HepG2 (cell line): ENCODE data around the gene PRMT7. TPM values are rescaled to one million over a fixed set of nuclear protein-coding genes. Genes with fewer than 3 reads are reported as not detected.

Experiments
- ATAC-seq: fragments of 200-7000 bp; cut with Tn5 transposase; 3 replicates; pipeline ENCODE4 v1.9.1; 2020; ENCODE audit warnings: mild to moderate bottlenecking, moderate library complexity
- BruUV-seq: library from RNA; stranded (reverse); fragments of 400-500 nt; replicated peaks from 2 replicates; lab custom pipeline; 2021; lab: Mats Ljungman, UMichigan
- CTCF ChIA-PET: fragments of 300-600 bp; formaldehyde crosslinking; extraction: SDS; loops from one replicate; lab custom pipeline; 2021; ENCODE audit warnings: low total read pairs, inconsistent platforms, low intra/inter-chr PET ratio; lab: Yijun Ruan, JAX
- POLR2A ChIA-PET: fragments of 350-600 bp; sonication (Branson Sonifier 250); formaldehyde crosslinking; loops from one replicate; lab custom pipeline; 2020; ENCODE audit warnings: antibody characterized with exemption, inconsistent platforms; lab: Yijun Ruan, JAX
- DNase-seq: peaks from one replicate; pipeline ENCODE4 v3.0.0-alpha.2; 2015; ENCODE audit warnings: low spot score
- FAIRE-seq: peaks from 3 replicates; lab custom pipeline; 2011; peaks lifted over from hg19 to GRCh38; lab: Jason Lieb, UNC
- H2AFZ ChIP-seq: one replicate; pipeline ENCODE4 v1.6.1; 2011; ENCODE audit warnings: low read length, inconsistent platforms
- H3K27ac ChIP-seq: fragments of 300-600 bp; 3 replicates; pipeline ENCODE4 v1.8.0; 2011; ENCODE audit warnings: mixed run types, mild to moderate bottlenecking, mixed read lengths, low read length, inconsistent platforms; ENCODE audit not compliant: insufficient read depth; ENCODE audit errors: extremely low read length
- H3K27me3 ChIP-seq, 2 experiments: fragments of 200-600 bp in 1 of 2; 2 replicates in 1 of 2; 3 replicates in 1 of 2; pipeline versions ENCODE4 v1.6.0 to v1.8.0; 2011; ENCODE audit warnings: low read length in 2 of 2, mild to moderate bottlenecking in 2 of 2, moderate library complexity in 2 of 2, inconsistent platforms in 1 of 2; ENCODE audit not compliant: insufficient read depth in 2 of 2, control insufficient read depth in 1 of 2
- H3K36me3 ChIP-seq, 2 experiments: fragments of 200-600 bp in 1 of 2; replicated peaks in 1 of 2; 2 replicates in 1 of 2; 3 replicates in 1 of 2; pipeline versions ENCODE4 v1.5.1 to v1.8.0; 2011; ENCODE audit warnings: low read length in 2 of 2, inconsistent platforms in 1 of 2; ENCODE audit not compliant: insufficient read depth in 2 of 2, control insufficient read depth in 1 of 2
- H3K4me1 ChIP-seq: 2 replicates; pipeline ENCODE4 v1.5.1; 2012; ENCODE audit warnings: low read length, inconsistent platforms; ENCODE audit not compliant: insufficient read depth
- H3K4me2 ChIP-seq: 2 replicates; pipeline ENCODE4 v1.6.0; 2011; ENCODE audit warnings: low read depth, low read length, inconsistent platforms
- H3K4me3 ChIP-seq, 3 experiments: fragments of 200-600 bp in 1 of 3; sonication (generic), shearing (Covaris generic) in 1 of 3; replicated peaks in 1 of 3; 2 replicates each; pipeline ENCODE4 v1.5.1; 2011 to 2016; ENCODE audit warnings: low read length in 3 of 3, inconsistent platforms in 2 of 3, low read depth in 2 of 3, mild to moderate bottlenecking in 2 of 3, control low read depth in 1 of 3, mixed read lengths in 1 of 3; ENCODE audit not compliant: insufficient read depth in 1 of 3
- H3K79me2 ChIP-seq: one replicate; pipeline ENCODE4 v1.6.1; 2011; ENCODE audit warnings: low read length, inconsistent platforms; ENCODE audit not compliant: insufficient read depth
- H3K9ac ChIP-seq: 2 replicates; pipeline ENCODE4 v1.6.0; 2011; ENCODE audit warnings: mild to moderate bottlenecking, low read depth, low read length, inconsistent platforms; ENCODE audit not compliant: insufficient read depth
- H3K9me3 ChIP-seq: 2 replicates; pipeline ENCODE4 v1.5.1; 2012; ENCODE audit warnings: mild to moderate bottlenecking, low read length
- H4K20me1 ChIP-seq: 2 replicates; pipeline ENCODE4 v1.6.0; 2011; ENCODE audit warnings: inconsistent platforms, mild to moderate bottlenecking, low read length, moderate library complexity; ENCODE audit not compliant: insufficient read depth
- AGO2 ChIP-seq: fragments of 200-400 bp; formaldehyde crosslinking; optimal IDR thresholded peaks from 2 replicates; pipeline ENCODE3; 2017; ENCODE audit warnings: mild to moderate bottlenecking, low read depth, low read length, moderate library complexity
- ATM ChIP-seq: fragments of 450-650 bp; IDR thresholded peaks from 2 replicates; pipeline ENCODE4 v1.7.1; 2017; ENCODE audit warnings: mild to moderate bottlenecking, borderline replicate concordance
- HNF4A ChIP-seq: sonication (generic); formaldehyde crosslinking; IDR thresholded peaks from 2 replicates; pipeline ENCODE4 v1.4.0; 2020; ENCODE audit warnings: missing genetic modification reagents
- HNF4G ChIP-seq, 2 experiments: sonication (generic) in 1 of 2; formaldehyde crosslinking in 1 of 2; IDR thresholded peaks; 2 replicates each; pipeline versions ENCODE4 v1.4.0 to v1.6.1; 2011 to 2020; ENCODE audit warnings: borderline replicate concordance in 2 of 2, low read depth in 2 of 2, mild to moderate bottlenecking in 2 of 2, low read length in 1 of 2, missing genetic modification reagents in 1 of 2, moderate library complexity in 1 of 2
- JUN ChIP-seq: sonication (generic); formaldehyde crosslinking; IDR thresholded peaks from 2 replicates; pipeline ENCODE4 v1.4.0; 2020; ENCODE audit warnings: mild to moderate bottlenecking, missing genetic modification reagents
- KDM5A ChIP-seq: fragments of 200-600 bp; sonication (generic); IDR thresholded peaks from 2 replicates; pipeline ENCODE4 v1.7.0; 2018; ENCODE audit warnings: antibody characterized with exemption, mild to moderate bottlenecking, low read length, borderline replicate concordance
- MAF1 ChIP-seq: sonication (generic); formaldehyde crosslinking; IDR thresholded peaks from 2 replicates; pipeline ENCODE4 v1.5.0; 2020; ENCODE audit warnings: missing genetic modification reagents, borderline replicate concordance
- SCMH1 ChIP-seq: sonication (generic); formaldehyde crosslinking; IDR thresholded peaks from 2 replicates; pipeline ENCODE4 v1.9.0; 2021; ENCODE audit warnings: missing genetic modification reagents, mild to moderate bottlenecking, borderline replicate concordance
- SIN3A ChIP-seq: IDR thresholded peaks from 2 replicates; pipeline ENCODE4 v1.6.1; 2011; ENCODE audit warnings: low read depth, mild to moderate bottlenecking, control low read depth, low read length, borderline replicate concordance
- SRF ChIP-seq: IDR thresholded peaks from 2 replicates; pipeline ENCODE4 v1.6.1; 2011; ENCODE audit warnings: mild to moderate bottlenecking, low read depth, low read length, moderate library complexity
- ZNF17 ChIP-seq: sonication (generic); formaldehyde crosslinking; IDR thresholded peaks from 2 replicates; pipeline ENCODE4 v1.5.0; 2020; ENCODE audit warnings: mild to moderate bottlenecking, missing genetic modification reagents
- ZNF644 ChIP-seq: IDR thresholded peaks from 2 replicates; pipeline ENCODE4 v1.6.1; 2016; ENCODE audit warnings: low read depth
- ZNF75D ChIP-seq: sonication (generic); formaldehyde crosslinking; IDR thresholded peaks from 2 replicates; pipeline ENCODE4 v1.8.1; 2023; ENCODE audit warnings: missing genetic modification reagents, mild to moderate bottlenecking, borderline replicate concordance
- ZSCAN12 ChIP-seq: sonication (generic); formaldehyde crosslinking; IDR thresholded peaks from 2 replicates; pipeline ENCODE4 v1.9.0; 2021; ENCODE audit warnings: mild to moderate bottlenecking, missing genetic modification reagents
- ZSCAN21 ChIP-seq: sonication (generic); formaldehyde crosslinking; IDR thresholded peaks from 2 replicates; pipeline ENCODE4 v1.8.0; 2022; ENCODE audit warnings: mild to moderate bottlenecking, missing genetic modification reagents, moderate library complexity, borderline replicate concordance
- WGBS: methylation state at CpG from one replicate; pipeline ENCODE4 v1.1.6; 2017; ENCODE audit warnings: low lambda C conversion rate; 5-methylcytosine and 5-hydroxymethylcytosine counted together
- in situ Hi-C: cut with HindIII; loops from 2 replicates; pipeline ENCODE4 v1.10.0; 2017; ENCODE audit warnings: low pct_unique_long_range_greater_than_20kb; ENCODE audit not compliant: extremely low pct_ligation_motif_present
- intact Hi-C: fragments of 100-400 bp; cut with micrococcal nuclease; formaldehyde crosslinking; loops from one replicate; pipeline ENCODE4 v1.10.0; 2022; ENCODE audit not compliant: unreplicated experiment
- polyA plus RNA-seq, 8 experiments: library from polyadenylated mRNA; depleted of rRNA in 3 of 8; stranded (reverse) in 7 of 8; unstranded in 1 of 8; fragments of >200 nt; fragmentation: Illumina TruSeq in 4 of 8; extraction: Trizol in 4 of 8; gene quantifications; 2 replicates each; pipeline versions ENCODE4 v1.2.1 to v1.2.3, GENCODE V29; 2011 to 2016; ENCODE audit warnings: low read depth in 4 of 8, missing spikeins in 1 of 8, mixed read lengths in 1 of 8; ENCODE audit not compliant: insufficient read depth in 1 of 8
- total RNA-seq, 5 experiments: library from RNA; depleted of rRNA; stranded (reverse); fragments of >200 nt; fragmentation: Illumina TruSeq; extraction: Trizol; gene quantifications; 2 replicates each; pipeline ENCODE4 v1.2.3, GENCODE V29; 2016; ENCODE audit warnings: low read depth in 1 of 5
- TF ChIP-seq, protein P1 (sequence below): sonication (generic); formaldehyde crosslinking; conservative IDR thresholded peaks from 2 replicates; pipeline ENCODE4 v1.8.0; 2022; ENCODE audit warnings: missing genetic modification reagents
- TF ChIP-seq, protein P2 (sequence below): IDR thresholded peaks from 2 replicates; pipeline ENCODE4 v1.6.1; 2016; ENCODE audit warnings: mild to moderate bottlenecking

The PRMT7 gene
- total and polyA plus RNA-seq, 2 of the 13 experiments (the other 11 are each of a cell fraction or from before 2014, with no cell fraction given) = 47.5 to 55.0 TPM

- Histone ChIP-seq H3K27me3 (no peaks in the 10 kb centered on the region), H3K4me2 (no peak overlapping the region), H2AFZ (no peak overlapping the region), H4K20me1 (no peaks in the 10 kb centered on the region; the same call in 1 of the 2 replicates), H3K79me2 (no peaks in the 10 kb centered on the region), H3K36me3 (peaks cover 38 to 68% of the 10 kb centered on the region in 2 experiments), H3K27ac (no peak overlapping the region), H3K4me1 (0 out of 2 replicates have a peak, but pooled peaks cover 7% of the 10 kb centered on the region), H3K4me3 (no peak overlapping the region), H3K9me3 (no peaks in the 10 kb centered on the region), H3K9ac (no peak overlapping the region)
- ChIA-PET CTCF (no interaction called here), POLR2A (no interaction called here)
- TF ChIP-seq AGO2 (peak; percentile 1), MAF1 (CRISPR knock-in tag) (no peak)
- DNase-seq (no peak), ATAC-seq (no peak), FAIRE-seq (no peak)
- intact Hi-C loops (no loop called here), in situ Hi-C loops (no loop called here)
- WGBS = 80% methylated on average over 1 of the region's 5 CpGs
- BruUV-seq = no TSS peak
Measured at GRCh38 chr16:68356919-68357286, 46.1 kb downstream of the PRMT7 start.

GRCh38 chr16:68357521-68357922, 46.7 kb downstream of the PRMT7 start:
- BruUV-seq = no TSS peak
- Histone ChIP-seq H4K20me1 (no peaks in the 10 kb centered on the region; the same call in 1 of the 2 replicates), H3K27me3 (no peaks in the 10 kb centered on the region), H3K4me2 (no peak overlapping the region), H3K4me1 (0 out of 2 replicates have a peak, but pooled peaks cover 7% of the 10 kb centered on the region), H2AFZ (no peak overlapping the region), H3K4me3 (no peak overlapping the region), H3K9me3 (no peaks in the 10 kb centered on the region), H3K27ac (no peak overlapping the region), H3K36me3 (peaks cover 32 to 62% of the 10 kb centered on the region in 2 experiments; a peak in 4 of 5 replicates), H3K9ac (no peak overlapping the region), H3K79me2 (no peaks in the 10 kb centered on the region)
- 92% methylated on average over 8 of the region's 9 CpGs for WGBS
- intact Hi-C loops = no loop called here
- FAIRE-seq = no peak
- in situ Hi-C loops = no loop called here
- DNase-seq = no peak
- CTCF ChIA-PET = no interaction called here
- no peak for ATAC-seq
- POLR2A ChIA-PET = no interaction called here
- no peak for TF ChIP-seq ZNF17 (CRISPR knock-in tag)
- TF ChIP-seq, protein P1, sequence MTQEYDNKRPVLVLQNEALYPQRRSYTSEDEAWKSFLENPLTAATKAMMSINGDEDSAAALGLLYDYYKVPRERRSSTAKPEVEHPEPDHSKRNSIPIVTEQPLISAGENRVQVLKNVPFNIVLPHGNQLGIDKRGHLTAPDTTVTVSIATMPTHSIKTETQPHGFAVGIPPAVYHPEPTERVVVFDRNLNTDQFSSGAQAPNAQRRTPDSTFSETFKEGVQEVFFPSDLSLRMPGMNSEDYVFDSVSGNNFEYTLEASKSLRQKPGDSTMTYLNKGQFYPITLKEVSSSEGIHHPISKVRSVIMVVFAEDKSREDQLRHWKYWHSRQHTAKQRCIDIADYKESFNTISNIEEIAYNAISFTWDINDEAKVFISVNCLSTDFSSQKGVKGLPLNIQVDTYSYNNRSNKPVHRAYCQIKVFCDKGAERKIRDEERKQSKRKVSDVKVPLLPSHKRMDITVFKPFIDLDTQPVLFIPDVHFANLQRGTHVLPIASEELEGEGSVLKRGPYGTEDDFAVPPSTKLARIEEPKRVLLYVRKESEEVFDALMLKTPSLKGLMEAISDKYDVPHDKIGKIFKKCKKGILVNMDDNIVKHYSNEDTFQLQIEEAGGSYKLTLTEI = no peak
- TF ChIP-seq HNF4A = no peak
- TF ChIP-seq SIN3A = no peak
- TF ChIP-seq, protein P2, sequence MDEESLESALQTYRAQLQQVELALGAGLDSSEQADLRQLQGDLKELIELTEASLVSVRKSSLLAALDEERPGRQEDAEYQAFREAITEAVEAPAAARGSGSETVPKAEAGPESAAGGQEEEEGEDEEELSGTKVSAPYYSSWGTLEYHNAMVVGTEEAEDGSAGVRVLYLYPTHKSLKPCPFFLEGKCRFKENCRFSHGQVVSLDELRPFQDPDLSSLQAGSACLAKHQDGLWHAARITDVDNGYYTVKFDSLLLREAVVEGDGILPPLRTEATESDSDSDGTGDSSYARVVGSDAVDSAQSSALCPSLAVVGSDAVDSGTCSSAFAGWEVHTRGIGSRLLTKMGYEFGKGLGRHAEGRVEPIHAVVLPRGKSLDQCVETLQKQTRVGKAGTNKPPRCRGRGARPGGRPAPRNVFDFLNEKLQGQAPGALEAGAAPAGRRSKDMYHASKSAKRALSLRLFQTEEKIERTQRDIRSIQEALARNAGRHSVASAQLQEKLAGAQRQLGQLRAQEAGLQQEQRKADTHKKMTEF (CRISPR knock-in tag) = no peak
- no peak for TF ChIP-seq SRF
- no peak for TF ChIP-seq JUN (CRISPR knock-in tag)
- no peak for TF ChIP-seq ZNF644 (CRISPR knock-in tag)
- no peak for TF ChIP-seq ZSCAN21 (CRISPR knock-in tag)
- TF ChIP-seq KDM5A = no peak
- no peak for TF ChIP-seq ATM
- TF ChIP-seq HNF4G (IDR thresholded peaks at IDR 0.05; ENCODE audit: borderline replicate concordance, low read depth, low read length) = no peak
- TF ChIP-seq HNF4G (CRISPR knock-in tag; IDR thresholded peaks at IDR 0.05; ENCODE audit: borderline replicate concordance, low read depth) = no peak
- no peak for TF ChIP-seq SCMH1 (CRISPR knock-in tag)
- TF ChIP-seq ZNF75D (CRISPR knock-in tag) = no peak
- TF ChIP-seq ZSCAN12 (CRISPR knock-in tag) = no peak
